PFSK-1 (cell line): ENCODE data around the gene DLGAP1.

ENCODE experiments used
- REST ChIP-seq, 2 experiments: IDR thresholded peaks; 2 replicates each; pipeline versions ENCODE4 v1.6.1 to v1.8.0; 2011 to 2012; ENCODE audit warnings: low read depth in 2 of 2, low read length in 2 of 2, control low read depth in 1 of 2, inconsistent platforms in 1 of 2, mild to moderate bottlenecking in 1 of 2, moderate library complexity in 1 of 2; ENCODE audit not compliant: insufficient read depth in 1 of 2
- SIN3A ChIP-seq: IDR thresholded peaks from 2 replicates; pipeline ENCODE4 v1.6.1; 2012; ENCODE audit warnings: mild to moderate bottlenecking, low read length, moderate library complexity, borderline replicate concordance; ENCODE audit not compliant: insufficient read depth

- TF ChIP-seq REST (IDR thresholded peaks at IDR 0.05; ENCODE audit: insufficient read depth in 1 of 2, low read depth in 2 of 2, low read length in 2 of 2) (no peak), SIN3A (0 out of 2 replicates have a peak, but pooled peaks have one; percentile 21)
These were observed 744.3 kb downstream of the DLGAP1 start for GRCh38 chr18:3710712-3711301.
